MCF 10A (cell line): ENCODE measurements around the gene GRIP1. TPM values are rescaled to one million over a fixed set of nuclear protein-coding genes. Genes with fewer than 3 reads are reported as not detected.

Experiments
- BruUV-seq: library from RNA; stranded (reverse); fragments of 400-500 nt; replicated peaks from 2 replicates; lab custom pipeline; 2021; lab: Mats Ljungman, UMichigan
- CTCF ChIA-PET: fragments of 300-600 bp; sonication (Branson Sonifier 250); formaldehyde crosslinking; extraction: SDS; loops from one replicate; lab custom pipeline; 2021; ENCODE audit warnings: antibody characterized with exemption, inconsistent platforms; lab: Yijun Ruan, JAX
- POLR2A ChIA-PET: fragments of 300-600, 350-650 bp; sonication (Branson Sonifier 250); formaldehyde crosslinking; extraction: SDS; loops from one replicate; lab custom pipeline; 2020; ENCODE audit warnings: antibody characterized with exemption, inconsistent platforms; lab: Yijun Ruan, JAX
- DNase-seq: peaks from one replicate; pipeline ENCODE4 v3.0.0-alpha.2; 2018; ENCODE audit not compliant: unreplicated experiment
- H3K27ac Mint-ChIP-seq: one replicate; pipeline ENCODE4 v1.8.0; 2022; ENCODE audit warnings: mild to moderate bottlenecking, low read depth, mixed read lengths; ENCODE audit not compliant: unreplicated experiment
- H3K27me3 Mint-ChIP-seq: one replicate; pipeline ENCODE4 v1.8.0; 2022; ENCODE audit warnings: mixed read lengths; ENCODE audit not compliant: insufficient read depth, unreplicated experiment
- H3K36me3 Mint-ChIP-seq: one replicate; pipeline ENCODE4 v1.8.0; 2022; ENCODE audit warnings: mild to moderate bottlenecking, moderate library complexity, mixed read lengths; ENCODE audit not compliant: insufficient read depth, unreplicated experiment
- H3K4me1 Mint-ChIP-seq: one replicate; pipeline ENCODE4 v1.8.0; 2022; ENCODE audit warnings: mixed read lengths; ENCODE audit not compliant: insufficient read depth, unreplicated experiment
- H3K4me3 Mint-ChIP-seq: one replicate; pipeline ENCODE4 v1.8.0; 2022; ENCODE audit warnings: mild to moderate bottlenecking, moderate library complexity, mixed read lengths; ENCODE audit not compliant: unreplicated experiment
- H3K9me3 Mint-ChIP-seq: one replicate; pipeline ENCODE4 v1.8.0; 2022; ENCODE audit warnings: mixed read lengths; ENCODE audit not compliant: unreplicated experiment
- intact Hi-C: fragments of 100-400 bp; cut with micrococcal nuclease; formaldehyde crosslinking; loops from 2 replicates; pipeline ENCODE4 v1.14.1; 2022
- total RNA-seq: library from RNA; stranded (reverse); gene quantifications from 2 replicates; pipeline ENCODE4 v1.2.3, GENCODE V29; 2022
- TF ChIP-seq, protein P1 (sequence below): fragments of 200-600 bp; IDR thresholded peaks from one replicate; pipeline ENCODE4 v1.8.0; 2022; ENCODE audit warnings: antibody characterized with exemption, mild to moderate bottlenecking; ENCODE audit not compliant: unreplicated experiment

GRIP1 gene
- total RNA-seq, 1 experiment from 2014 or later, result 8.2 TPM

DNA sequence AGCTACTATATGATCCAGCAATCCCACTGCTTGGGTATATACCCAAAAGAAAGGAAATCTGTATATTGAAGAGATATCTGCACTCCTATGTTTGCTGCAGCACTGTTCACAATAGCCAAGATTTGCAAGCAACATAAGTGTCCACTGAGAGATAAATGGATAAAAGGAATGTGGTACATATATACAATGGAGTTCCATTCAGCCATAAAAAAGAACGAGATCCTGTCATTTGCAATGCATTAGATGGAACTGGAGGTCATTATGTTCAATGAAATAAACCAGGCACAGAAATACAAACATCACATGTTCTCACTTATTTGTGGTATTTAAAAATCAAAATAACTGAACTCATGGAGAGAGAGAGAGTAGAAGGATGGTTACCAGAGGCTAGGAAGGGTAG lies 260.0 kb downstream of the GRIP1 start:
- TF ChIP-seq, protein P1, sequence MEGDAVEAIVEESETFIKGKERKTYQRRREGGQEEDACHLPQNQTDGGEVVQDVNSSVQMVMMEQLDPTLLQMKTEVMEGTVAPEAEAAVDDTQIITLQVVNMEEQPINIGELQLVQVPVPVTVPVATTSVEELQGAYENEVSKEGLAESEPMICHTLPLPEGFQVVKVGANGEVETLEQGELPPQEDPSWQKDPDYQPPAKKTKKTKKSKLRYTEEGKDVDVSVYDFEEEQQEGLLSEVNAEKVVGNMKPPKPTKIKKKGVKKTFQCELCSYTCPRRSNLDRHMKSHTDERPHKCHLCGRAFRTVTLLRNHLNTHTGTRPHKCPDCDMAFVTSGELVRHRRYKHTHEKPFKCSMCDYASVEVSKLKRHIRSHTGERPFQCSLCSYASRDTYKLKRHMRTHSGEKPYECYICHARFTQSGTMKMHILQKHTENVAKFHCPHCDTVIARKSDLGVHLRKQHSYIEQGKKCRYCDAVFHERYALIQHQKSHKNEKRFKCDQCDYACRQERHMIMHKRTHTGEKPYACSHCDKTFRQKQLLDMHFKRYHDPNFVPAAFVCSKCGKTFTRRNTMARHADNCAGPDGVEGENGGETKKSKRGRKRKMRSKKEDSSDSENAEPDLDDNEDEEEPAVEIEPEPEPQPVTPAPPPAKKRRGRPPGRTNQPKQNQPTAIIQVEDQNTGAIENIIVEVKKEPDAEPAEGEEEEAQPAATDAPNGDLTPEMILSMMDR, result no peak
- no peaks in the 10 kb centered on the region for H3K4me1 Mint-ChIP-seq
- no peak overlapping the region for H3K4me3 Mint-ChIP-seq
- peaks cover 20% of the 10 kb centered on the region for H3K27me3 Mint-ChIP-seq
- H3K36me3 Mint-ChIP-seq, result no peaks in the 10 kb centered on the region
- DNase-seq, result no peak
- intact Hi-C loops, result no loop called here
- no peak overlapping the region for H3K27ac Mint-ChIP-seq
- H3K9me3 Mint-ChIP-seq, result no peaks in the 10 kb centered on the region
- ChIA-PET POLR2A (no interaction called here), CTCF (no interaction called here)
- BruUV-seq, result no TSS peak

DNA sequence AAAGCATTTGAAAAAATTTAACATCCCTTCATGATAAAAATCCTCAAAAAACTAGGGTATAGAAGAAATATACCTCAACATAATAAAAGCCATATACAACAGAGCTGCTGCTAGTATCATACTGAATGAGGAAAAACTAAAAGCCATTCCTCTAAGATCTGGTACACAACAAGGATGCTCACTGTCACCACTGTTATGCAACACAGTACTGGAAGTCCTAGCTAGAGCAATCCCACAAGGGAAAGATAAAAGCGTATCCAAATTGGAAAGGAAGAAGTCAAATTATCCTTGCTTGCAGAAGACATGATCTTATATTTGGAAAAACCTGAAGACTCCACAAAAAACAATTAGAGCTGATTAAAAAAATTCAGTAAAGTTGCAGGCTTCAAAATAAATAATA lies 261.7 kb downstream of the GRIP1 start:
- no peak overlapping the region for H3K27ac Mint-ChIP-seq
- intact Hi-C loops, result no loop called here
- no peaks in the 10 kb centered on the region for H3K36me3 Mint-ChIP-seq
- no peak overlapping the region for H3K4me3 Mint-ChIP-seq
- peaks cover 20% of the 10 kb centered on the region for H3K27me3 Mint-ChIP-seq
- POLR2A ChIA-PET, result no interaction called here
- peaks cover 6% of the 10 kb centered on the region for H3K9me3 Mint-ChIP-seq
- no peak for DNase-seq
- CTCF ChIA-PET, result interaction anchor here (0.7 kb wide), 2 partner anchors 46 to 320 kb away, joined by 3 to 4 read pairs; no protein-coding TSS in a partner anchor
- BruUV-seq, result no TSS peak
- TF ChIP-seq, protein P1, result no peak
- no peaks in the 10 kb centered on the region for H3K4me1 Mint-ChIP-seq

DNA sequence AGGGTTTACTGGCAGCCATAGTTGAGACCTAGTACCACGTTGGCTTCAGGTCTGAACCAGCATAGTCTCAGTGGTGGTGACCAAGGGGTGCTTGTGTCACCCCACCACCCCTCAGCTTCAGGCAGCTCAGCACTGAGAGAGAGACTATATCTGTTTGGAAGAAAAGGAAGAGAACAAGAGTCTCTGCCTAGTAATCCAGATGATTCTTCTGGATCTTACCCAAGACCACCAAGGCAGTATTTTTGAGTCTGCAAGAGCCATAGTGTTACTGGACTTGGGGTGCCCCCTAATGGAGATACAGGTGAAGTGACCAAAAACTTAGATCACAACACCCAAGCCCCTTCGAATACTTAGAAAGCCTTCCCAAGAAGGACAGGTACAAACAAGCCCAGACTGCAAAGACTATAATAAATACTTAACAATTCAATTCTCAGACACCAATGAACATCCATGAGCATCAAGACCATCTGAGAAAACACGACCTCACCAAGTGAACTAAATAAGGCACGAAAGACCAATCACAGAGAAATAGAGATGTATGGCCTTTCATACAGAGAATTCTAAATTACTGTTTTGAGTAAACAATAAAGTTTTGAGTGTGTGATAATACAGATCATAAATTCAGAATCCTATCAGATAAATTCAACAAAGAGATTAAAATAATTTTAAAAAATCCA lies 269.5 kb downstream of the GRIP1 start:
- DNase-seq, result peak; percentile 53
- BruUV-seq, result no TSS peak
- ChIA-PET CTCF (interaction anchor here (0.6 to 2.8 kb wide), 19 partner anchors 8 to 644 kb away, joined by 3 to 24 read pairs (median 4); no protein-coding TSS in a partner anchor), POLR2A (no interaction called here)
- peaks cover 6% of the 10 kb centered on the region for H3K4me1 Mint-ChIP-seq
- intact Hi-C loops, result loop anchor here (1.0 to 10.0 kb wide), 6 partner anchors 57 to 1105 kb away; no protein-coding TSS in a partner anchor
- H3K27ac Mint-ChIP-seq, result no peak overlapping the region
- H3K9me3 Mint-ChIP-seq, result peaks cover 6% of the 10 kb centered on the region
- TF ChIP-seq, protein P1, result peak; percentile 75
- no peaks in the 10 kb centered on the region for H3K36me3 Mint-ChIP-seq
- H3K4me3 Mint-ChIP-seq, result no peak overlapping the region
- H3K27me3 Mint-ChIP-seq, result no peaks in the 10 kb centered on the region

DNA sequence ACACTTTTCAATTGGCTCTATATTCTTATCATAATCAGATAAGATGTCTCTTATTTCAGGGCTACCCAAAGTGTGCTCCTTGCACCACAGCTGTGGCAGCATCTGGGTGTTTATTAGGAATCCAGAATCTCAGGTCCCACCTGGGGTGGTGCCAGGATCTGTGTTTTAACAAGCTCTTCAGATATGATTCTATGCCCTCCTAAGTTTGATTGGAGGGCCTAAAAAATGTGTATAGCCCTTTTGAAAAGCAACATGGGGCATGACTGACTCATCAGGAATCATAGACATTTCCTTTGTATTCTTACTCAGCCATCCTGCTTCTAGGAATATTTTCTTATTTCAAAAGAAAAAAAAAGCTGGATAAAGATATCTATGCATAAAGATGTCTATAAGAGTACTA lies 273.5 kb downstream of the GRIP1 start:
- H3K27me3 Mint-ChIP-seq, result no peaks in the 10 kb centered on the region
- no TSS peak for BruUV-seq
- ChIA-PET POLR2A (no interaction called here), CTCF (interaction anchor here (1.1 to 1.5 kb wide), 2 partner anchors 120 to 136 kb away, joined by 5 to 10 read pairs; no protein-coding TSS in a partner anchor)
- H3K9me3 Mint-ChIP-seq, result no peaks in the 10 kb centered on the region
- no peaks in the 10 kb centered on the region for H3K36me3 Mint-ChIP-seq
- peaks cover 6% of the 10 kb centered on the region for H3K4me1 Mint-ChIP-seq
- intact Hi-C loops, result loop anchor here (5.0 to 10.0 kb wide), 2 partner anchors 287 to 1101 kb away; no protein-coding TSS in a partner anchor
- H3K27ac Mint-ChIP-seq, result no peak overlapping the region
- no peak for DNase-seq
- TF ChIP-seq, protein P1, result no peak
- no peak overlapping the region for H3K4me3 Mint-ChIP-seq
